ENCODE results near the gene JMY.
A peak's percentile ranks its signal among the peaks of the same experiment; 100 is the strongest.

The JMY gene

GRCh38 chr5:79200573-79201183, 35.3 kb upstream of the JMY start:
- TF ChIP-seq, protein P1, sequence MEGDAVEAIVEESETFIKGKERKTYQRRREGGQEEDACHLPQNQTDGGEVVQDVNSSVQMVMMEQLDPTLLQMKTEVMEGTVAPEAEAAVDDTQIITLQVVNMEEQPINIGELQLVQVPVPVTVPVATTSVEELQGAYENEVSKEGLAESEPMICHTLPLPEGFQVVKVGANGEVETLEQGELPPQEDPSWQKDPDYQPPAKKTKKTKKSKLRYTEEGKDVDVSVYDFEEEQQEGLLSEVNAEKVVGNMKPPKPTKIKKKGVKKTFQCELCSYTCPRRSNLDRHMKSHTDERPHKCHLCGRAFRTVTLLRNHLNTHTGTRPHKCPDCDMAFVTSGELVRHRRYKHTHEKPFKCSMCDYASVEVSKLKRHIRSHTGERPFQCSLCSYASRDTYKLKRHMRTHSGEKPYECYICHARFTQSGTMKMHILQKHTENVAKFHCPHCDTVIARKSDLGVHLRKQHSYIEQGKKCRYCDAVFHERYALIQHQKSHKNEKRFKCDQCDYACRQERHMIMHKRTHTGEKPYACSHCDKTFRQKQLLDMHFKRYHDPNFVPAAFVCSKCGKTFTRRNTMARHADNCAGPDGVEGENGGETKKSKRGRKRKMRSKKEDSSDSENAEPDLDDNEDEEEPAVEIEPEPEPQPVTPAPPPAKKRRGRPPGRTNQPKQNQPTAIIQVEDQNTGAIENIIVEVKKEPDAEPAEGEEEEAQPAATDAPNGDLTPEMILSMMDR (conservative IDR thresholded peaks at IDR 0.05; ENCODE audit: low read depth, low read length): peak; percentile 58
- no peak overlapping the region for H3K4me3 ChIP-seq (ENCODE audit: low read length)
- no peak for DNase-seq (ENCODE audit: low read depth)

DNA sequence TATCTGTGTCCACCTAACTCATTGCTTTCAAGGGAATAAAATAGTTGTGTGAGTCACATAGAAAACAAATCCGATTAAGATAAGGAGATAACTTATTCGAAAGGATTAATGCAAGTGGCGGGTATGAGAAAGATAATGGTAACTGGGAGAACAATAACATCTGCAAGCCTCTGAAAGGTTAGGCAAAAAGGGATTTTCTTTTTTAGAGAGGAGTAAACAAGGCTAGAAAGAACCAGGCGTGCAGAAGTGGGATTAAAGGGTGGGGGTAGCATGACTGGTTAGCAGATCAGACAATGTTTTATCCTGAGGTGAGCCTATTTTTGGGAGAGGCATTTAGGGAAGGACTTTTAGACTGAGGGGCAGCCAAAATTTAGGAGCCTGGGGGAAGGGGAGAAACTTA, 34.7 kb upstream of the JMY start:
- TF ChIP-seq, protein P1 (conservative IDR thresholded peaks at IDR 0.05; ENCODE audit: low read depth, low read length): no peak
- DNase-seq (ENCODE audit: low read depth): peak; percentile 46
- no peak overlapping the region for H3K4me3 ChIP-seq (ENCODE audit: low read length)

DNA sequence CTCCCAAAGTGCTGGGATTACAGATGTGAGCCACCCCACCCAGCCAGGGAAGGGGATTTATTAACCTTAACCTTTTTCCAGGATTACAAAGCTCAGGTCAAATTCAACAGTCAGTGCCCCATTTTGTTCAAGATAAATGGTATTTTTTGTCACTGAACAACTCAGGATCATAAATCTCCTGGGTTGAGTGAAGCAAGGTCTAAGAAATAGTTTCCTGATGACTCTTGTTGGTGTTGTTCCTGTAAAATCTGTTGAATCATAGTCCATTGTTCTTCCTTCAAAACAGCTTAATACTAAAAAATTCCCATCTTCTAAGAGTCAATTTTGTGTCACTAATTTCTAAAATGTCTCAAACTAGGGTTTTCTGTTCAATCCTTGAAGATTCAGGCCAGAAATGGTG, 33.9 kb upstream of the JMY start:
- H3K4me3 ChIP-seq (ENCODE audit: low read length): no peak overlapping the region
- DNase-seq (ENCODE audit: low read depth): peak; percentile 40
- TF ChIP-seq, protein P1 (conservative IDR thresholded peaks at IDR 0.05; ENCODE audit: low read depth, low read length): no peak

GRCh38 chr5:79205965-79206364, 30.0 kb upstream of the JMY start:
- no peak overlapping the region for H3K4me3 ChIP-seq (ENCODE audit: low read length)
- DNase-seq (ENCODE audit: low read depth): no peak
- TF ChIP-seq, protein P1 (conservative IDR thresholded peaks at IDR 0.05; ENCODE audit: low read depth, low read length): no peak

DNA sequence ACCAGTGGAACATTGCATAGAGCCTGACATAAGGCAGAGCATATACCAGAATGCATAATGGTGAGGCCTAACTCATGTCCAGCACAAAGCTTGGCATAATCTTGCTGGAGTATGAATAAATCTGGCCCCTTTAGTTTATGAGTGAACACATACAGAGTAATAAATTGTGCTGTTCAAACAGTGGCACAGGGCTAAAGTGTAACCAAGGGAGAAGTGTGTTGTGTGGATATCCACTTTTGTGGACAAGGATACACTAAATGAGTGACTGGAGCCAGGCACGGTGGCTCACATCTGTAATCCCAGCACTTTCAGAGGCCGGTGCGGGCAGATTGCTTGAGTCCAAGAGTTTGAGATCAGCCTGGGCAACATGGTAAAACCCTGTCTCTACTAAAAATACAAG, 29.4 kb upstream of the JMY start:
- TF ChIP-seq, protein P1 (conservative IDR thresholded peaks at IDR 0.05; ENCODE audit: low read depth, low read length): no peak
- H3K4me3 ChIP-seq (ENCODE audit: low read length): no peak overlapping the region

GRCh38 chr5:79209505-79209904, 26.4 kb upstream of the JMY start:
- no peak overlapping the region for H3K4me3 ChIP-seq (ENCODE audit: low read length)
- DNase-seq (ENCODE audit: low read depth): no peak
- TF ChIP-seq, protein P1 (conservative IDR thresholded peaks at IDR 0.05; ENCODE audit: low read depth, low read length): no peak

More for the DNA sequence above, 29.4 kb upstream of the JMY start:
- no peak for DNase-seq (ENCODE audit: low read depth)

GRCh38 chr5:79224286-79224984, 11.5 kb upstream of the JMY start:
- no peak for DNase-seq (ENCODE audit: low read depth)
- H3K4me3 ChIP-seq (ENCODE audit: low read length): no peak overlapping the region
- TF ChIP-seq, protein P1 (conservative IDR thresholded peaks at IDR 0.05; ENCODE audit: low read depth, low read length): no peak

Data from retinal pigment epithelial cell (primary cell).